Measurements from ENCODE around the gene MMP21. TPM values are rescaled to one million over a fixed set of nuclear protein-coding genes. Genes with fewer than 3 reads are reported as not detected.

MMP21 gene
- total and polyA plus RNA-seq, 2 experiments from 2014 or later = not detected

- Histone ChIP-seq H3K9me2 (ENCODE audit: insufficient read depth) (no peaks in the 10 kb centered on the region), H4K20me1 (replicated peaks; ENCODE audit: insufficient read depth) (no peaks in the 10 kb centered on the region), H3F3A (replicated peaks; ENCODE audit: low read depth) (no peaks in the 10 kb centered on the region), H3K27ac (ENCODE audit: low read depth) (peak overlapping the region; percentile 73; the same call in 1 of the 2 replicates), H2AFZ (no peak overlapping the region), H3K36me3 (ENCODE audit: insufficient read depth) (peaks cover 29% of the 10 kb centered on the region), H3K27me3 (ENCODE audit: insufficient read depth) (no peaks in the 10 kb centered on the region), H3K4me3 (no peak overlapping the region), H3K4me2 (no peak overlapping the region), H3K4me1 (ENCODE audit: insufficient read depth) (peaks cover 3% of the 10 kb centered on the region; the same call in 1 of the 2 replicates), H3K79me2 (replicated peaks; ENCODE audit: insufficient read depth) (no peaks in the 10 kb centered on the region)
- ATAC-seq = peak; percentile 74
- H3K4me1 Mint-ChIP-seq = peaks cover 20% of the 10 kb centered on the region
- H3K4me3 Mint-ChIP-seq = no peak overlapping the region
- no peaks in the 10 kb centered on the region for H3K9me3 Mint-ChIP-seq
- H3K27ac Mint-ChIP-seq = 0 out of 2 replicates have a peak overlapping the region, but pooled peaks have one; percentile 3
- no peak for DNase-seq (ENCODE audit: low spot score)
- H3K27me3 Mint-ChIP-seq (ENCODE audit: insufficient read depth, low read depth, poor library complexity) = peaks cover 2% of the 10 kb centered on the region
- H3K36me3 Mint-ChIP-seq (ENCODE audit: low read depth) = peaks cover 48% of the 10 kb centered on the region
- TF ChIP-seq ZNF462 (CRISPR knock-in tag; IDR thresholded peaks at IDR 0.05) (no peak), ZNF331 (CRISPR knock-in tag; IDR thresholded peaks at IDR 0.05; ENCODE audit: low read depth) (no peak), JUNB (IDR thresholded peaks at IDR 0.05; ENCODE audit: unreplicated experiment) (no peak), ZNF114 (CRISPR knock-in tag; IDR thresholded peaks at IDR 0.05) (no peak), EZH2 (IDR thresholded peaks at IDR 0.05; ENCODE audit: low read depth, unreplicated experiment) (no peak), POLR2AphosphoS5 (IDR thresholded peaks at IDR 0.05; ENCODE audit: low read depth) (no peak), EZH2phosphoT487 (IDR thresholded peaks at IDR 0.05; ENCODE audit: unreplicated experiment) (no peak), CREB1 (CRISPR knock-in tag; IDR thresholded peaks at IDR 0.05; ENCODE audit: low read depth) (no peak), REST (IDR thresholded peaks at IDR 0.05; ENCODE audit: unreplicated experiment) (no peak), NANOG (IDR thresholded peaks at IDR 0.05; ENCODE audit: borderline replicate concordance) (no peak), STAT1 (IDR thresholded peaks at IDR 0.05; ENCODE audit: unreplicated experiment) (no peak), ETS1 (IDR thresholded peaks at IDR 0.05) (no peak), CTCF (conservative IDR thresholded peaks at IDR 0.05; ENCODE audit: low read depth in 2 of 2) (no peak)
Measured at GRCh38 chr10:125762692-125763648, 12.7 kb downstream of the MMP21 start.
